Body of pancreas (tissue), 4 donors: ENCODE data around the gene TMEM221. TPM values are rescaled to one million over a fixed set of nuclear protein-coding genes. Genes with fewer than 3 reads are reported as not detected.

Experiments
- ATAC-seq: fragments of 150-250 bp; one replicate; pipeline ENCODE4 v1.9.1; 2016
- DNase-seq, 4 donors: peaks; one replicate each; pipeline ENCODE4 v3.0.0-alpha.2; 2019
- H3K27ac ChIP-seq, 4 donors: fragments of 200-600 bp; sonication (generic); 1 replicate in 3 of 4; 2 replicates in 1 of 4; pipeline versions ENCODE4 v1.5.1 to v1.6.1; 2016 to 2019; ENCODE audit warnings: mild to moderate bottlenecking in 1 of 4, mixed read lengths in 1 of 4, moderate library complexity in 1 of 4
- H3K27me3 ChIP-seq, 2 donors: fragments of 200-600 bp; sonication (generic); one replicate each; pipeline ENCODE4 v1.6.0; 2016; ENCODE audit warnings: mild to moderate bottlenecking in 1 of 2
- H3K36me3 ChIP-seq, 2 donors: fragments of 200-600 bp; sonication (generic); replicated peaks in 1 of 2; 2 replicates each; pipeline ENCODE4 v1.5.1; 2016; ENCODE audit warnings: low read depth in 2 of 2; ENCODE audit not compliant: insufficient read depth in 1 of 2
- H3K4me1 ChIP-seq: fragments of 200-600 bp; sonication (generic); one replicate; pipeline ENCODE4 v1.6.0; 2016
- H3K4me3 ChIP-seq, 2 donors: fragments of 200-600 bp; sonication (generic); 1 replicate in 1 of 2; 2 replicates in 1 of 2; pipeline ENCODE4 v1.5.1; 2016 to 2019
- H3K9me3 ChIP-seq, 3 donors: fragments of 200-600 bp; sonication (generic); 1 replicate in 2 of 3; 2 replicates in 1 of 3; pipeline ENCODE4 v1.5.1; 2016
- POLR2A ChIP-seq, 3 donors: fragments of 450-650 bp; IDR thresholded peaks; one replicate each; pipeline ENCODE4 v1.6.1; 2016; ENCODE audit warnings: antibody characterized with exemption in 3 of 3, mild to moderate bottlenecking in 2 of 3
- WGBS, 2 donors: methylation state at CpG; one replicate each; pipeline ENCODE4 v1.1.5; 2017; 5-methylcytosine and 5-hydroxymethylcytosine counted together
- intact Hi-C: fragments of 100-400 bp; cut with DNase I; formaldehyde crosslinking; loops from one replicate; pipeline ENCODE4 v1.15.1; 2023
- total RNA-seq, 2 donors: library from RNA; depleted of rRNA; stranded (reverse); fragments of >200 nt; gene quantifications; one replicate each; pipeline ENCODE4 v1.1.0, GENCODE V29; 2016
- TF ChIP-seq, protein P1 (sequence below), 7 experiments: fragments of 450-650 bp in 4 of 7; fragments of 200-600 bp in 3 of 7; sonication (generic) in 3 of 7; IDR thresholded peaks; one replicate each; pipeline ENCODE4 v1.5.1; 2016 to 2019; ENCODE audit warnings: antibody characterized with exemption in 7 of 7

The TMEM221 gene
- total RNA-seq, 2 donors from 2014 or later: 0.52 TPM; not detected in 1

DNA sequence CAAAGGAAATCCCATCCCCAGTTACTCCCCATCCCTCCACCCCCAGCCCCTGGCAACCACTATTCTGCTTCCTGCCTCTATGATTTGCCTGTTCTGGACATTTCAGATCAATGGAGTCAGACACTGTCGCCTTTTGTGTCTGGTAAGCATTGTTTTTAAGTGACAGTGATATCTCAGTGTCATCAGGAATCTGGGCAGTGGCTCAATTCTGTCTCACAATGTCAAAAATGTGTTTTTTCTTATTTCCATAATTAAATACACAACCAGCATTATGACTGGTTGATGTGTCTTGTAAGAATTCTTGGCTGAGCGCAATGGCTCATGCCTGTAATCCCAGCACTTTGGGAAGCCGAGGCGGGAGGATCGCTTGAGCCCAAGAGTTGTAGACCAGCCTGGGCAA is 42.8 kb upstream of the TMEM221 start:
- no peaks in the 10 kb centered on the region for H3K27me3 ChIP-seq
- H3K4me3 ChIP-seq: no peak overlapping the region
- no peaks in the 10 kb centered on the region for H3K36me3 ChIP-seq
- ATAC-seq (no peak), DNase-seq (no peak)
- H3K9me3 ChIP-seq: no peaks in the 10 kb centered on the region
- intact Hi-C loops: no loop called here
- TF ChIP-seq, protein P1, sequence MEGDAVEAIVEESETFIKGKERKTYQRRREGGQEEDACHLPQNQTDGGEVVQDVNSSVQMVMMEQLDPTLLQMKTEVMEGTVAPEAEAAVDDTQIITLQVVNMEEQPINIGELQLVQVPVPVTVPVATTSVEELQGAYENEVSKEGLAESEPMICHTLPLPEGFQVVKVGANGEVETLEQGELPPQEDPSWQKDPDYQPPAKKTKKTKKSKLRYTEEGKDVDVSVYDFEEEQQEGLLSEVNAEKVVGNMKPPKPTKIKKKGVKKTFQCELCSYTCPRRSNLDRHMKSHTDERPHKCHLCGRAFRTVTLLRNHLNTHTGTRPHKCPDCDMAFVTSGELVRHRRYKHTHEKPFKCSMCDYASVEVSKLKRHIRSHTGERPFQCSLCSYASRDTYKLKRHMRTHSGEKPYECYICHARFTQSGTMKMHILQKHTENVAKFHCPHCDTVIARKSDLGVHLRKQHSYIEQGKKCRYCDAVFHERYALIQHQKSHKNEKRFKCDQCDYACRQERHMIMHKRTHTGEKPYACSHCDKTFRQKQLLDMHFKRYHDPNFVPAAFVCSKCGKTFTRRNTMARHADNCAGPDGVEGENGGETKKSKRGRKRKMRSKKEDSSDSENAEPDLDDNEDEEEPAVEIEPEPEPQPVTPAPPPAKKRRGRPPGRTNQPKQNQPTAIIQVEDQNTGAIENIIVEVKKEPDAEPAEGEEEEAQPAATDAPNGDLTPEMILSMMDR (IDR thresholded peaks at IDR 0.05): no peak
- TF ChIP-seq POLR2A (IDR thresholded peaks at IDR 0.05): no peak
- H3K27ac ChIP-seq: no peak overlapping the region
- WGBS, 2 donors: 87 to 93% methylated on average over 5 of the region's 5 CpGs
- peaks cover 23% of the 10 kb centered on the region for H3K4me1 ChIP-seq

DNA sequence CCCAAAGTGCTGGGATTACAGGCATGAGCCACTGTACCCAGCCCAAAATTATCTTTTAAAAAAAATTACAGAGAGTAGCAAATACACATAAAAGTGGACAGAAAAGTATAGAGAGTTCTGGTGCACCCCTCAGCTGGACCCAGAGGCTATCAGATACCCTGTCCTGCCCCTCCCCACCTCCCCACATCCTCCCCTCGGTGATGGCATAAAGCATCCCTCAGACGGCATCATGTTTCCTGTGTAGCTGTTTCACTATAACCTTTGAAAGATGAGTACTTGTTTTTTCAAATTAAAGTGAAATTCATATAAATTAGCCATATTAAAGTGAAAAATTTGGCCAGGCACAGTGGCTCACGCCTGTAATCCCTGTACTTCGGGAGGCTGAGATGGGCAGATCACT is 41.9 kb upstream of the TMEM221 start:
- TF ChIP-seq, protein P1 (IDR thresholded peaks at IDR 0.05): no peak
- TF ChIP-seq POLR2A (IDR thresholded peaks at IDR 0.05): no peak
- 59 to 67% methylated on average over 4 of the region's 4 CpGs for WGBS, 2 donors
- Histone ChIP-seq H3K27ac (no peak overlapping the region), H3K36me3 (no peaks in the 10 kb centered on the region), H3K4me3 (no peak overlapping the region), H3K27me3 (no peaks in the 10 kb centered on the region), H3K9me3 (no peaks in the 10 kb centered on the region), H3K4me1 (peaks cover 20% of the 10 kb centered on the region)
- intact Hi-C loops: no loop called here
- no peak for ATAC-seq
- no peak for DNase-seq

DNA sequence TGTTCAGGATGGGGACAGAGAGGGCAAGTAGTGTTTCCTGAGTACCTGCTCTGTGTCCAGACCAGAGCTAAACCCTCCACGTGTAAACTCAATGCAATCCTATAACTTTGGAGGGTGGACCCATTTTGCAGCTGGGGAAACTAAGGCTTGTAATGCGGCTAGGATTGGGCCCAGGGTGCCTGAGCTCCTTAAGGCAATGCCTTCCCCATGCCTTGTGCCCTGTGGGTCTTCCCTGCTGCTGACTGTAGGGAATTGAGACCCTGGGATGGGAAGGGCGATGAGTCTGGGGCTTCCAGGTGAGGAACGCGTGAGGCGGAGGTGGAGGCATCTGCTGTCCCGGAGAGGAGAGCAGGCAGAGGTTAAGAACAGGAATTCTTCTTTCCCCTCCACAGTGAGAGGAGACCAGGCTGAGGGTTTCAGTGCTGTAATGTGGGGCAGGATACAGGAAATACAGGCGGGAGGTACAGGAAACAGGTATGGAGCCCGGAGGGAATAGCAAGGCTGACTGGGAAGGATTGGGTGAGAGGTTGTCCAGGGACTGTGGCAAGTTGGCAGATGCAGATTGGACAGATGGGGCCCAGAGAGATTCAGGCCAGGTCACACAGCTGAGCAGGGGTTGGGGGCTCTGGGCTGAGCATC is 41.0 kb upstream of the TMEM221 start:
- TF ChIP-seq, protein P1 (IDR thresholded peaks at IDR 0.05): peak in 1 of 7 experiments; percentile 2
- TF ChIP-seq POLR2A (IDR thresholded peaks at IDR 0.05): no peak
- H3K4me1 ChIP-seq: peaks cover 20% of the 10 kb centered on the region
- no peaks in the 10 kb centered on the region for H3K27me3 ChIP-seq
- H3K9me3 ChIP-seq: no peaks in the 10 kb centered on the region
- ATAC-seq: no peak
- no peak for DNase-seq
- 72 to 79% methylated on average over 8 to 9 of the region's 9 CpGs for WGBS, 2 donors
- intact Hi-C loops: no loop called here
- H3K36me3 ChIP-seq: no peaks in the 10 kb centered on the region
- H3K27ac ChIP-seq: peak overlapping the region in 1 of 4 donors; percentile 36
- H3K4me3 ChIP-seq: no peak overlapping the region

DNA sequence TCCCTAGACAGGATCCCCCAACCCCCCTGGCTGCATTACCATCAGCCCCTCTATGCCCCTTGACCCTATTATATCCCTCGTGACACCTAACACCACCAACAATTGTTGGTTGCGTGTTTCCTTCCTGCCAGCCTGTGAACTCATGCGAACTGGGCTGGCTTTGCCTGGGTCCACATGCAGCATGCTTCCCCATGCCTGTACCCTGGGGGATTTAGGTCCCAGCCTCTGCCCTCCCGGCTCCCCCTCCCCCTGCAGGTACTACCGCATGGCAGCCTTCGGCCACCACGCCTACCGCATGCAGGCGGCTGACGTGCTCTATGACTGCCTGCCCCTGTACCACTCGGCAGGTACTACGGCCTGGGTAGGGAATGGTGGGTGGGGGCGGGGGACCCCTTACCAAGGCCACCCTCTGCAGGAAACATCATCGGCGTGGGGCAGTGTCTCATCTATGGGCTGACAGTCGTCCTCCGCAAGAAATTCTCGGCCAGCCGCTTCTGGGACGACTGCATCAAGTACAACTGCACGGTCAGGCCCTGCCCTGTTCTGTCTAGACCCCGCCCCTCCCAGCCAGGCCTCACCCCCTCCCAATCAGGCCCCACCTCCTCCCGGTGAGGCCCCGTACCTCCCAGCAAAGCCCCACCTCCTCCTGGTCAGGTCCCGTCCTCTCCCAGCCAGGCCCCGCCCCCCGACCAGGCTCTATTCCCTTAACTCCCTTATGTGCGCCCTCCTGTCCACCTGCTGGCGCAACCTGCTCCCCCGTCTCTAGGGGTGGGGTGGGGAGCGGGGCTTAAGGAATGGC is 40.3 kb upstream of the TMEM221 start:
- DNase-seq (peak; percentile 88 to 94 (median 92)), ATAC-seq (peak; percentile 97)
- no peak for TF ChIP-seq POLR2A (IDR thresholded peaks at IDR 0.05)
- TF ChIP-seq, protein P1 (IDR thresholded peaks at IDR 0.05): peak in 5 of 7 experiments; percentile 19 to 41 (median 29)
- Histone ChIP-seq H3K27ac (peak overlapping the region in 1 of 4 donors; percentile 36), H3K9me3 (no peaks in the 10 kb centered on the region), H3K4me3 (no peak overlapping the region), H3K4me1 (peaks cover 20% of the 10 kb centered on the region), H3K36me3 (no peaks in the 10 kb centered on the region), H3K27me3 (no peaks in the 10 kb centered on the region)
- intact Hi-C loops: no loop called here
- 12 to 28% methylated on average over 14 to 22 of the region's 31 CpGs for WGBS, 2 donors
